Endometrium (tissue), 2 donors: ENCODE data around the gene MORC3.
"Not testable (repeated sequence)": the region's sequence is repeated elsewhere in the genome, so short reads cannot be mapped to it uniquely, and the experiment has no call there.

Experiments
- FAIRE-seq: peaks from 2 replicates; lab custom pipeline; 2012; peaks lifted over from hg19 to GRCh38; lab: Jason Lieb, UNC
- donor health status: control.
- donor health status: control.

MORC3 gene

GRCh38 chr21:36322083-36322424 is 2.1 kb downstream of the MORC3 start:
- FAIRE-seq: no peak

GRCh38 chr21:36323032-36323431 is 3.0 kb downstream of the MORC3 start:
- no peak for FAIRE-seq

GRCh38 chr21:36325373-36326010 is 5.5 kb downstream of the MORC3 start:
- no peak for FAIRE-seq

GRCh38 chr21:36330904-36331303 is 10.9 kb downstream of the MORC3 start:
- no peak for FAIRE-seq

- FAIRE-seq: no peak
Measured at GRCh38 chr21:36337099-36337509, 17.1 kb downstream of the MORC3 start.

- FAIRE-seq: no peak
Measured at GRCh38 chr21:36338975-36339374, 19.0 kb downstream of the MORC3 start.

DNA sequence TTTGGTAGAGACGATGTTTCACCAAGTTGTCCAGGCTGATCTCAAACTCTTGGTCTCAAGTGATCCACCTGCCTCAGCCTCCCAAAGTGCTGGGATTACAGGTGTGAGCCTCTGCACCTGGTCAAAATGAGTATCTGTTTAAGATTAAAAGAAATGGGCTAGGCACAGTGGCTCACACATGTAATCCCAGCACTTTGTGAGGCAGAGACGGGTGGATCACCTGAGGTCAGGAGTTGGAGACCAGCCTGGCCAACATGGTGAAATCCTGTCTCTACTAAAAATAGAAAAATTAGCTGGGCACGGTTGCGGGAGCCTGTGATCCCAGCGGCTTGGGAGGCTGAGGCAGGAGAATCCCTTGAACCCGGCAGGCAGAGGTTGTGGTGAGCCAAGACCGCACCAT is 22.6 kb downstream of the MORC3 start:
- not testable (repeated sequence) for FAIRE-seq

GRCh38 chr21:36344931-36345330 is 24.9 kb downstream of the MORC3 start:
- no peak for FAIRE-seq

DNA sequence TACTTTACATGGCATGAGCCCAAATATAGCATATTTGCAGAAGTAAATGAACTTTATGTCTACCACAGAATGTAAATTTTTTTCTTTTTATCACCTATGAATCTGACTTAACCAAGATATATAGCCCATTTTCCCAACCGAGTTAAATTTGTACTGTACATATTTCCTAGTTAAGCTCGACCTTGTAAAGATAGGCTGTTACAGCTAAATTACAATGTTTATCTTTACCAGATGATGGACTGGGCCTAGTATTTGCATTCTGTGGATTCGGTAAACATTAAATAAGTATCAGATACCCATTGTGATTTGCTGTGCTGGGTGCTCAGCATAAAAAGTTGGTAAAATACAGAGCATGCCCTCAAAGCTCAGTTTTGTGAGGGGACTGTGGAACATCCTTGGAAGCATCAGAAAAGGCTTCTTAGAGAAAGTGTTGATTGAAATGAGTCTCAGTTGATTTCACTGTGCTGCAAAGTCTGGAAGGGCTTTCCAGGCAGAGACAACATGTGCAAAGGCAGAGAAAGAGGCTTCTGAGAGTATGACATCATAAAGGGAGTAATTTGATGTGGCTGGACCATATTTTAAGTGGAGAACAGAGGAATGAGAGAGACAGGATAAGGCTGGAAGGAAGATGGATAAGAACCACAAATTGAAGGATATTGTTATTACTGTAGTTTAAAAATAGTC is 27.4 kb downstream of the MORC3 start:
- FAIRE-seq: no peak

DNA sequence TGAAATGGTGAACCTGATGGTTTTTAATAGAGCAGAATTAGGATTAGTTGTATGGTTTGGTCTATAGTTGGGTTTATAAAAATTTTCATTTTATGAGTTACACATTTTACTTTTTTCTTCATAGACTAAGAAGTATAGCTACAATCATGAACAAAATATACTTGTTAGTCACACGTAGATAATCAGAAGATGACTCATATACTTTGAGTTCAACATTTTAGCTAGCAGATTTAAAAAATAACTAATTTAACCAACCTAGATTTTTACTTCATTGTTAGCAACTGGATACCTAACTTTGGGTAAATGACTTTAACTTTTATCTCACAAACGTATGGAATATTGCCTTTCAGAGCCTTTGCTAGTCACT is 27.9 kb downstream of the MORC3 start:
- FAIRE-seq: no peak

GRCh38 chr21:36349315-36349714 is 29.3 kb downstream of the MORC3 start:
- no peak for FAIRE-seq

GRCh38 chr21:36350282-36350910 is 30.4 kb downstream of the MORC3 start:
- no peak for FAIRE-seq

- FAIRE-seq: no peak
Measured at GRCh38 chr21:36354918-36355680, 35.1 kb downstream of the MORC3 start.

DNA sequence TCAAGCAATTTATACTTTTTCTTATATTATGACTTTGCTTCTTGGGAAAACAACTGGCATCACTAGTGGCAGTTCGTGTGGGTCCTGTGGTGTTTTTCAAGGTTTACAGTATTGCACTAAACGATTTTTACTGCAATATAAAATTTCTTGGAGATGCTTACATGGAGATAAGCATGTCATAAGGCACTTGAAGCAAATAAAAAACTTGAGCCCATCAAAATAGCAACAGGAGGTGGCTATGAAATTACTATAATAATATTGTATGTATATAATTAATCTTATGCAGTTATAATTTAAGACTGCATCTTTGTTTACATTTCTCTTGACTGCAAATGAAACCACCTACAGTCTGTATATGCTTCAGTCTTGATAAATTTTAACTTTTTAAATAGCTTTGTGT is 35.9 kb downstream of the MORC3 start:
- FAIRE-seq: no peak

GRCh38 chr21:36359185-36359584 is 39.2 kb downstream of the MORC3 start:
- FAIRE-seq: no peak

DNA sequence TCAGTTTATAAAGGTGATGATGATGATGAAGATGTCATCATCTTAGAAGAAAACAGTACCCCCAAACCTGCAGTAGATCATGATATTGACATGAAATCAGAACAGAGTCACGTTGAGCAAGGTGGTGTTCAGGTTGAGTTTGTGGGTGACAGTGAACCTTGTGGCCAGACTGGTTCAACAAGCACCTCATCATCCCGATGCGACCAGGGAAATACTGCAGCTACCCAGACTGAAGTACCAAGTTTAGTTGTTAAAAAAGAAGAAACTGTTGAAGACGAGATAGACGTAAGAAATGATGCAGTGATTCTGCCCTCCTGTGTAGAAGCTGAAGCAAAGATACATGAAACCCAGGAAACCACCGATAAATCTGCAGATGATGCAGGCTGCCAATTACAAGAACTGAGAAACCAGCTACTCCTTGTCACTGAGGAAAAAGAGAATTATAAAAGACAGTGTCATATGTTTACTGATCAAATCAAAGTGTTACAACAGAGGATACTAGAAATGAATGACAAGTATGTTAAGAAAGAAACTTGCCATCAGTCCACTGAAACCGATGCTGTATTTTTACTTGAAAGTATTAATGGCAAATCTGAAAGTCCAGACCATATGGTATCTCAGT is 49.2 kb downstream of the MORC3 start:
- no peak for FAIRE-seq

DNA sequence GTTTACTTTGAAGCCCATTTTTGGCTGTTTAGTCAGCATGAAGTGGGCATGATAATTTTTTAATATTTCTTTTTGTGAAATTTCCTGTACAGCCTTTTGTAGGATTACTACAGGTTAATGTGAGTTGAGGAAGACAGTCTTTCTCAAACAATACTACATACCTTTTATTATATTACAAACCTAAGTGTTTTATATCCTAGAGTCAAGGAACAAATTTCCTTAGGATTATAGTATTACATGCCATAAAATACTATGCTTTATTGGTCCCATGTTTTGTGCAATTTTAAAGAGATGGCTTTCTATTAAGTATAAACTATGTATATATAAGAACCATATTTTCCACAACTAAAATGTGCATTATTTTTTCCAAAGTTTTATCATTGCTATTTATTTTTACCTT is 56.0 kb downstream of the MORC3 start:
- FAIRE-seq: no peak

GRCh38 chr21:36377391-36377842 is 57.4 kb downstream of the MORC3 start:
- FAIRE-seq: no peak

- FAIRE-seq: no peak
Measured at GRCh38 chr21:36379251-36379650, 59.3 kb downstream of the MORC3 start.

DNA sequence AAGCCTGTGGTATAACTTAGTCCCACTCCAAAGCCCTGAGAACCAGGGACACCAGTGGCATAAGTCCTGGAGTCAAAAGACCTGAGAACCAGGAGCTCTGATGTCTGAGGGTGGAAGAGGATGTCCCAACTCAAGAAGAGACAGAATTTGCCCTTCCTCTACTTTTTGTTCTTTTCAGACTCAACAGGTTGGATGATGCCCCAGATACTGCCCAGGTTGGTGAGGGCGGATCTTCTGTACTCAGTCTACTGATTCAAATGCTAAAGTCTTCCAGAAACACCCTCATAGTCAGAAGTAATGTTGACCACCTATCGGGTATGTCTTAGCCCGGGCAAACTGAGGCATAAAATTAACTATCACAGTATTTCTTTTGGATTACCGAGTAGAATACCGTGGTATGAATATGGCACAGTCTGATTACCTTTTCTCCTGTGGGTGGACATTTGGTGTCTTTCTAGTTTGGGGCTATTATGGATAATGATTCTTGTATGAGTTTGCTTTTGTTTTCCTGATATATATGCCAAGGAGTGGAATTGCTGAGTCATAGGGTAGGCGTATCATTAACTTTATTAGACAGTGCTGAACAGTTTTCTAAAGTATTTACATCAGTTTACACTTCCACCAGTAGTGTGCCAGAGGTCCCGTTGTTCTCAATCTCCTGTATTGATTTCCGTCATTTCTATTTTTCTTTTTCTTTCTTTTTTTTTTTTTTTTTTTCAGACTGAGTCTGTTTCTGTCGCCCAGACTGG is 62.0 kb downstream of the MORC3 start:
- FAIRE-seq: no peak

DNA sequence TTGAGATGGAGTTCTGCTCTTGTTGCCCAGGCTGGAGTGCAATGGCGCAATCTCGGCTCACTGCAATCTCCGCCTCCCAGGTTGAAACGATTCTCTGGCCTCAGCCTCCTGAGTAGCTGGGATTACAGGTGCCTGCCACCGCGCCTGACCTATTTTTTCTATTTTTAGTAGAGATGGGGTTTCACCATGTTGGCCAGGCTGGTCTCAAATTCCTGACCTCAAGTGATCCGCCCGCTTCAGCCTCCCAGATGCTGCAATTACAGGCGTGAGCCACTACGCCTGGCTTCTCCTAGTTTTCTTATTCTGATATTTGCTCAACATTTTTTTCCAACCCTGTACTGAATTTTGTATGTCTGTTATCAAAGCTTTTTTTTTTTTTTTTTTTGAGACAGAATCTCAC is 62.7 kb downstream of the MORC3 start:
- FAIRE-seq: not testable (repeated sequence)

- no peak for FAIRE-seq
Measured at GRCh38 chr21:36384885-36385232, 64.9 kb downstream of the MORC3 start.
